ENCODE measurements around the gene KIF3C. TPM values are rescaled to one million over a fixed set of nuclear protein-coding genes. Genes with fewer than 3 reads are reported as not detected.

KIF3C gene
- total RNA-seq, 4 donors from 2014 or later: 3.6 to 6.7 (median 4.2) TPM

DNA sequence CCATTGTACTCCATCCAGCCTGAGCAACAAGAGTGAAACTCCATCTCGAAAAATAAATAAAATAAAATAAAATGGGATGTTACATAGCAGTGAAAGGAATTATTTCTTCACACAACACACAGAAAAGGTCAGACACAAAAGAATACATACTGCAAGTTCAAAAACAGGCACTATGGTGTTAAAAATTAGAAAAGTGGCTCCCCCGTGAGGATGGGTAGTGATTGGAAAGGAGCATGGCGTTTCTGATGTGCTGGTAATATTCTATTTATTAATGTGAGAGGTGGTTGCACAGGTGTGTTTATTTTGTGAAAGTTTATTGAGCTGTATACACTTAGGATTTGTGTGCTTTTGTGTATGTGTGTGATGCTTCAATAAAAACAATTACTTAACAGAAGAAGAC lies 28.6 kb upstream of the KIF3C start:
- no peak overlapping the region for H3K4me3 ChIP-seq (ENCODE audit: low read depth, poor library complexity, severe bottlenecking)
- intact Hi-C loops (cut with DNase I; ENCODE audit: low total_unique reads): no loop called here
- TF ChIP-seq, protein P1, sequence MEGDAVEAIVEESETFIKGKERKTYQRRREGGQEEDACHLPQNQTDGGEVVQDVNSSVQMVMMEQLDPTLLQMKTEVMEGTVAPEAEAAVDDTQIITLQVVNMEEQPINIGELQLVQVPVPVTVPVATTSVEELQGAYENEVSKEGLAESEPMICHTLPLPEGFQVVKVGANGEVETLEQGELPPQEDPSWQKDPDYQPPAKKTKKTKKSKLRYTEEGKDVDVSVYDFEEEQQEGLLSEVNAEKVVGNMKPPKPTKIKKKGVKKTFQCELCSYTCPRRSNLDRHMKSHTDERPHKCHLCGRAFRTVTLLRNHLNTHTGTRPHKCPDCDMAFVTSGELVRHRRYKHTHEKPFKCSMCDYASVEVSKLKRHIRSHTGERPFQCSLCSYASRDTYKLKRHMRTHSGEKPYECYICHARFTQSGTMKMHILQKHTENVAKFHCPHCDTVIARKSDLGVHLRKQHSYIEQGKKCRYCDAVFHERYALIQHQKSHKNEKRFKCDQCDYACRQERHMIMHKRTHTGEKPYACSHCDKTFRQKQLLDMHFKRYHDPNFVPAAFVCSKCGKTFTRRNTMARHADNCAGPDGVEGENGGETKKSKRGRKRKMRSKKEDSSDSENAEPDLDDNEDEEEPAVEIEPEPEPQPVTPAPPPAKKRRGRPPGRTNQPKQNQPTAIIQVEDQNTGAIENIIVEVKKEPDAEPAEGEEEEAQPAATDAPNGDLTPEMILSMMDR (IDR thresholded peaks at IDR 0.05): no peak
- 76 to 77% methylated on average over 3 of the region's 3 CpGs for WGBS, 2 donors
- no peak for DNase-seq (ENCODE audit: low spot score in 2 of 2)

DNA sequence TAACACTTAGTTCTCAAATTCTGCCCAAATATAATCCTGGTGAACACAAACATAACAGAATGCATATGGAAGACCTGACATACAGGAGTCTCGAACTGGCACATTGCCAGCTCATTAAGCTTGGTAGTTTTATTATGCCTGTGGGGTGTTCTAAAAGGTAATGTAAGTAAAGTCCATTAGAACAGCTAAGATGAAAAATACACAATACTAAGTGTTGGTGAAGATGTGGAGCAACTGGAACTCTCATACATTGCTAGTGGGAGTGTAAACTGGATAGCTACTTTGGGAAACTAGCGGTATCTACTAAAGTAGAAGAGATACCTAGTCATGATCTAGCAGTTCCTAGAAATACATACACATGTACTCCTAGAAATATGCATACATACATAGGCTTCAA lies 27.3 kb upstream of the KIF3C start:
- 55 to 69% methylated on average over 2 of the region's 2 CpGs for WGBS, 2 donors
- intact Hi-C loops (cut with DNase I; ENCODE audit: low total_unique reads): no loop called here
- no peak for DNase-seq (ENCODE audit: low spot score in 2 of 2)
- no peak overlapping the region for H3K4me3 ChIP-seq (ENCODE audit: low read depth, poor library complexity, severe bottlenecking)
- TF ChIP-seq, protein P1 (IDR thresholded peaks at IDR 0.05): no peak
- TF ChIP-seq POLR2A (IDR thresholded peaks at IDR 0.05): no peak

DNA sequence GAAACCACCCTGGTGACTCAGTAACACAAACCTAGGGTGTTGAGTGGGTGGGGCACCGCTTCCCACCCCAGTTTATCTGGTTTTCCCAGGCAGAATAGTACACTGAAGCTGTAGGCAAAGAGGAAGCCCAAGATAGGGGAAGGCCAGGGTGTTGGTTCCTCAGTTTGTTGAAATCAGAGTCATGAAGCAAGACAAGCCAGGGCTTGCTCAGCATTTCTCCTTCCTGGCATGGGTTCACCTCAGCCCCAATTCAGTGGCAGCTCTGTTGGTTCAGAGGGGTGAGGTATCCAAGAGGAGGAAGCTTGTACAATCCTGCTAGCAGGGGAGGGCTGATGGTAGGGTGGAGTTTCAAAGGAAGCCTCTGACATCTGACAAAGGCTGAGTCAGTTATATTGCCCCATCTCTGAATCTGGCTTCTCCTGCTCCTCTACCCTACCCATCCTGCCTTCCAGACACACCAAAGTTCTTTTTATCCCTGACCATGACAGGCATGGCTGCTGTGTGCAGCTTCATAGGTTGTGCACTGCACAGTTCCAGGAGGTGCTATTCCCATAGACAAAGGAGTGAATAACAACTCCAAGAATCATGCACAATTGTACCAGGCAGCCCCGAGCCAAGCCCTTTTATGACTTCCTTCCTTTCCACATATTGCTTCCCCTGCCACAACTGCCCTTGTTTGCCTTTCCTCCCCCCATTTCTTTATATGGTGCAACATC lies 26.7 kb upstream of the KIF3C start:
- no peak overlapping the region for H3K4me3 ChIP-seq (ENCODE audit: low read depth, poor library complexity, severe bottlenecking)
- 35 to 45% methylated on average over 2 of the region's 2 CpGs for WGBS, 2 donors
- TF ChIP-seq POLR2A (IDR thresholded peaks at IDR 0.05): no peak
- TF ChIP-seq, protein P1 (IDR thresholded peaks at IDR 0.05): no peak
- DNase-seq (ENCODE audit: low spot score in 2 of 2): peak; percentile 92
- intact Hi-C loops (cut with DNase I; ENCODE audit: low total_unique reads): no loop called here

DNA sequence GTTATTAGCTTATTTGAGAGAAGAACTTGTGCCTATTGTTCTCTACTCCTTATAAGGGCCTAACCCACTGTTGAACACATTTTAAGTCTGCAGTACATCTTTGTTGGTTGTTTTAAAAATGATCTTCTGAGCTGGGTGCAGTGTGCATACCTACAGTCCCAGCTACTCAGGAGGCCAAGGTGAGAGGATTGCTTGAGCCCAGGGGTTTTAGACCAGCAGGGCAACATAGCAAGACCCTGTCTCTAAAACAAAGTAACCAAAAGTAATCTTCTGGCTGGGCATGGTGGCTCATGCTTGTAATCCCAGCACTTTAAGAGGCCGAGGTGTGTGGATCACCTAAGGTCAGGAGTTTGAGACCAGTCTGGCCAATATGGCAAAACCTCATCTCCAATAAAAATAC lies 25.8 kb upstream of the KIF3C start:
- no peak for TF ChIP-seq POLR2A (IDR thresholded peaks at IDR 0.05)
- TF ChIP-seq, protein P1 (IDR thresholded peaks at IDR 0.05): no peak
- intact Hi-C loops (cut with DNase I; ENCODE audit: low total_unique reads): no loop called here
- WGBS, 2 donors: 93 to 94% methylated on average over 1 of the region's 1 CpG
- no peak for DNase-seq (ENCODE audit: low spot score in 2 of 2)
- no peak overlapping the region for H3K4me3 ChIP-seq (ENCODE audit: low read depth, poor library complexity, severe bottlenecking)

DNA sequence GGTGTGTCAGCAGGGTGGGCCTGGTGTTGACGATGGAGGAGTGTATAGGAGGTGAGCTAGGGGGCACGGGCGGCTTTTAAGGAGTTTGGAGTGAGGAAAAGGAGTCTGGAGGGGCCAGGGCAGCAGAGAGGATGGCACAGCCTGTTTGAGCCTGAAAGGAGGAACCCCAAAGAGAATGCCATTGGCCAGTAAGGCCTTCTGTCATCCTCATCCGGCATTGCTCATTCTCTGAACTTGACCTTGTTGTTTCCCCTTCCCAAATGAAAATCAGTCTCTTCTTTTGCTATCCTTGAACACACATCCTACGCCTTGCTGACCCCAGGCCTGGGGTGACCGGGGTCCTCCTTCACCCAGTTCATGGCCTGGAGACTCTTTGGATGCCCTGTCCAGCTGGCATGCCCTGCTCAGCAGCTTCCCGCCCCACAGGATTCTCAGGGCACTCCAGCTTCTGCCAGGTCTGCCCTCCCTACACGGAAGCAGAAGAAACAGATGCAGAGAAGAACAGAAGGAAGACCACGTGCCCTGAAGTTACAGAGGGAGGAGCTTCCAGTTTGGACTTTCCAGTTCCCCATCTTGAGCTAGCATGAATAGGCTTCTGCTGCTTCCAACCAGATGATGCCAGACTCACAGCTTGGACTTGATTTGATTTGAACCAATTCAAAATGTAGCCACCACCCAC lies 20.5 kb upstream of the KIF3C start:
- intact Hi-C loops (cut with DNase I; ENCODE audit: low total_unique reads): no loop called here
- no peak overlapping the region for H3K4me3 ChIP-seq (ENCODE audit: low read depth, poor library complexity, severe bottlenecking)
- peak; percentile 54 to 87 for DNase-seq (ENCODE audit: low spot score in 2 of 2)
- 48 to 61% methylated on average over 9 of the region's 9 CpGs for WGBS, 2 donors
- TF ChIP-seq POLR2A (IDR thresholded peaks at IDR 0.05): no peak
- TF ChIP-seq, protein P1 (IDR thresholded peaks at IDR 0.05): no peak
